ENCODE data around the gene SEMA5A.

GRCh38 chr5:9186069-9186468 lies 359.8 kb downstream of the SEMA5A start:
- TF ChIP-seq CTCF (IDR thresholded peaks at IDR 0.05 in 4 of 5, conservative IDR thresholded peaks at IDR 0.05 in 1 of 5) (no peak), POLR2A (IDR thresholded peaks at IDR 0.05) (no peak)

Data from gastrocnemius medialis (tissue), 4 donors.